Occipital lobe (tissue), 2 donors: ENCODE results near the gene RGR. TPM values are rescaled to one million over a fixed set of nuclear protein-coding genes. Genes with fewer than 3 reads are reported as not detected.
A peak's percentile ranks its signal among the peaks of the same experiment; 100 is the strongest.

ENCODE experiments used
- DNase-seq: peaks from one replicate; lab custom pipeline; 2025; lab: John Stamatoyannopoulos, UW
- total RNA-seq: library from RNA; depleted of rRNA; stranded (reverse); fragments of >200 nt; gene quantifications from one replicate; pipeline ENCODE4 v1.2.3, GENCODE V29; 2014

RGR gene
- 0.47 TPM for total RNA-seq

GRCh38 chr10:84244651-84245270 lies at the start of gene RGR:
TSS of gene RGR (plus strand) at chr10:84245053. CDS start at chr10:84245091, 38 bp downstream.
- DNase-seq, result peak; percentile 91

- DNase-seq, result no peak
Observed at GRCh38 chr10:84196083-84196482, 48.8 kb upstream of the RGR start.

- no peak for DNase-seq
Observed at GRCh38 chr10:84196941-84197340, 47.9 kb upstream of the RGR start.

- no peak for DNase-seq
Observed at GRCh38 chr10:84197643-84198042, 47.2 kb upstream of the RGR start.

GRCh38 chr10:84198206-84198915 lies 46.5 kb upstream of the RGR start:
- DNase-seq, result no peak

- no peak for DNase-seq
Observed at GRCh38 chr10:84200537-84201243, 44.2 kb upstream of the RGR start.

GRCh38 chr10:84201244-84201606 lies 43.6 kb upstream of the RGR start:
- no peak for DNase-seq

GRCh38 chr10:84201682-84202081 lies 43.2 kb upstream of the RGR start:
- DNase-seq, result no peak

GRCh38 chr10:84202349-84202748 lies 42.5 kb upstream of the RGR start:
- no peak for DNase-seq

GRCh38 chr10:84204122-84204521 lies 40.7 kb upstream of the RGR start:
- no peak for DNase-seq

GRCh38 chr10:84204610-84205009 lies 40.2 kb upstream of the RGR start:
- DNase-seq, result no peak

GRCh38 chr10:84205049-84205852 lies 39.6 kb upstream of the RGR start:
- peak; percentile 36 for DNase-seq

- no peak for DNase-seq
Observed at GRCh38 chr10:84205853-84206525, 38.9 kb upstream of the RGR start.

GRCh38 chr10:84208023-84208422 lies 36.8 kb upstream of the RGR start:
- no peak for DNase-seq

- DNase-seq, result no peak
Observed at GRCh38 chr10:84211566-84211965, 33.3 kb upstream of the RGR start.

- DNase-seq, result no peak
Observed at GRCh38 chr10:84212014-84212413, 32.8 kb upstream of the RGR start.

- DNase-seq, result no peak
Observed at GRCh38 chr10:84213076-84213475, 31.8 kb upstream of the RGR start.

- no peak for DNase-seq
Observed at GRCh38 chr10:84214046-84214572, 30.7 kb upstream of the RGR start.

- no peak for DNase-seq
Observed at GRCh38 chr10:84214612-84215235, 30.1 kb upstream of the RGR start.

GRCh38 chr10:84216834-84217233 lies 28.0 kb upstream of the RGR start:
- DNase-seq, result no peak

GRCh38 chr10:84217746-84218145 lies 27.1 kb upstream of the RGR start:
- DNase-seq, result no peak
